OCI-LY7 (cell line): Measurements from ENCODE around the gene PIP4P1. TPM values are rescaled to one million over a fixed set of nuclear protein-coding genes. Genes with fewer than 3 reads are reported as not detected.
"Not testable (repeated sequence)": the region's sequence is repeated elsewhere in the genome, so short reads cannot be mapped to it uniquely, and the experiment has no call there.

Source experiments
- Bru-seq: library from RNA; stranded (reverse); fragments of 400-500 nt; gene quantifications from one replicate; lab custom pipeline; 2021; lab: Mats Ljungman, UMichigan
- BruChase-seq, 2 experiments: library from RNA; stranded (reverse); fragments of 400-500 nt; gene quantifications; one replicate each; lab custom pipeline; 2021; lab: Mats Ljungman, UMichigan
- BruUV-seq: library from RNA; stranded (reverse); fragments of 400-500 nt; replicated peaks from 2 replicates; lab custom pipeline; 2021; lab: Mats Ljungman, UMichigan
- CTCF ChIA-PET: fragments of 300-600 bp; sonication (Branson Sonifier 250); formaldehyde crosslinking; loops from one replicate; lab custom pipeline; 2022; ENCODE audit warnings: antibody characterized with exemption; ENCODE audit not compliant: unreplicated experiment; lab: Charles Lee
- POLR2A ChIA-PET: fragments of 300-600 bp; sonication (Branson Sonifier 250); formaldehyde crosslinking; loops from one replicate; lab custom pipeline; 2022; ENCODE audit warnings: antibody characterized with exemption; lab: Charles Lee
- DNase-seq: peaks from one replicate; pipeline ENCODE4 v3.0.0-alpha.2; 2015; ENCODE audit warnings: low spot score
- H2AFZ ChIP-seq: fragments of 200-600 bp; sonication (generic), shearing (Covaris generic); 2 replicates; pipeline ENCODE4 v1.6.1; 2014; ENCODE audit warnings: mild to moderate bottlenecking, antibody characterized with exemption, low read length, moderate library complexity
- H3K27ac ChIP-seq: fragments of 200-600 bp; sonication (generic); 2 replicates; pipeline ENCODE4 v1.5.1; 2014; ENCODE audit warnings: mixed run types, low read depth, mild to moderate bottlenecking, moderate library complexity, low read length, inconsistent platforms; ENCODE audit not compliant: poor library complexity, severe bottlenecking
- H3K36me3 ChIP-seq: fragments of 200-600 bp; sonication (generic); 2 replicates; pipeline ENCODE4 v1.6.1; 2014; ENCODE audit warnings: mild to moderate bottlenecking, antibody characterized with exemption, low read length, moderate library complexity, mixed read lengths; ENCODE audit not compliant: insufficient read depth
- H3K4me1 ChIP-seq: fragments of 200-600 bp; sonication (generic); 2 replicates; pipeline ENCODE4 v1.5.1; 2014; ENCODE audit warnings: mild to moderate bottlenecking, low read length; ENCODE audit not compliant: insufficient read depth, poor library complexity, severe bottlenecking
- H3K4me2 ChIP-seq: fragments of 200-600 bp; sonication (generic); 2 replicates; pipeline ENCODE4 v1.6.1; 2014; ENCODE audit warnings: mild to moderate bottlenecking, low read length
- H3K4me3 ChIP-seq: fragments of 200-600 bp; sonication (generic); 2 replicates; pipeline ENCODE4 v1.5.1; 2014; ENCODE audit warnings: mild to moderate bottlenecking, low read depth, low read length; ENCODE audit not compliant: poor library complexity, severe bottlenecking
- H3K79me2 ChIP-seq: fragments of 200-600 bp; sonication (generic); 2 replicates; pipeline ENCODE4 v1.6.1; 2016; ENCODE audit warnings: low read depth, mild to moderate bottlenecking, low read length, moderate library complexity, mixed read lengths; ENCODE audit not compliant: insufficient read depth
- H3K9me2 ChIP-seq: fragments of 200-600 bp; sonication (generic); 2 replicates; pipeline ENCODE4 v1.6.1; 2016; ENCODE audit warnings: mild to moderate bottlenecking, low read length, mixed read lengths; ENCODE audit not compliant: insufficient read depth
- H3K9me3 ChIP-seq: fragments of 200-600 bp; sonication (generic); 2 replicates; pipeline ENCODE4 v1.6.1; 2014; ENCODE audit warnings: mild to moderate bottlenecking, mixed run types, low read length, mixed read lengths
- H4K20me1 ChIP-seq: fragments of 200-600 bp; sonication (generic); 2 replicates; pipeline ENCODE4 v1.6.1; 2014; ENCODE audit warnings: mild to moderate bottlenecking, antibody characterized with exemption, low read length, moderate library complexity, mixed read lengths; ENCODE audit not compliant: insufficient read depth
- EZH2phosphoT487 ChIP-seq: fragments of 200-600 bp; sonication (generic); IDR thresholded peaks from 2 replicates; pipeline ENCODE4 v1.6.1; 2018; ENCODE audit warnings: low read depth, borderline replicate concordance, mild to moderate bottlenecking, mixed run types, antibody characterized with exemption, low read length, moderate library complexity, mixed read lengths
- intact Hi-C: fragments of 100-400 bp; cut with micrococcal nuclease; formaldehyde crosslinking; loops from one replicate; pipeline ENCODE4 v1.10.0; 2022; ENCODE audit not compliant: unreplicated experiment
- long read RNA-seq: library from polyadenylated mRNA; stranded (forward); transcript quantifications from one replicate; pipeline ENCODE4 v2.0.0, GENCODE V29; 2022
- total RNA-seq, 2 experiments: library from RNA; depleted of rRNA in 1 of 2; stranded (reverse); fragments of >200 nt in 1 of 2; shearing (Covaris generic) in 1 of 2; gene quantifications; 2 replicates each; pipeline ENCODE4 v1.2.3, GENCODE V29; 2014 to 2022
- TF ChIP-seq, protein P1 (sequence below): fragments of 200-600 bp; sonication (generic); conservative IDR thresholded peaks from 2 replicates; pipeline ENCODE4 v1.5.1; 2014; ENCODE audit warnings: mild to moderate bottlenecking, antibody characterized with exemption, low read length, moderate library complexity, mixed read lengths

Gene PIP4P1
- total RNA-seq (2014; rRNA removed; shearing (Covaris generic)) (23.3 and 26.9 TPM in 2 replicates), total RNA-seq (2022) (43.6 and 44.7 TPM in 2 replicates), Bru-seq, nascent RNA (percentile 92 among the genes with signal in this experiment), BruChase-seq, experiment 1, labeled RNA remaining after a 6-hour chase (percentile 71 among the genes with signal in this experiment), BruChase-seq, experiment 2, labeled RNA remaining after a 2-hour chase (percentile 85 among the genes with signal in this experiment)
- long read RNA-seq, transcript PIP4P1-201 (7 exons, 1,961 nt) = major isoform, 23 of 57 reads
- long read RNA-seq, transcript PIP4P1-202 (7 exons, 1,696 nt) = minor isoform, 17 of 57 reads
- long read RNA-seq, partial matches to known transcripts = 13 of 57 reads
- long read RNA-seq, other reads (novel, unspliced or antisense) = 3 of 57 reads

DNA sequence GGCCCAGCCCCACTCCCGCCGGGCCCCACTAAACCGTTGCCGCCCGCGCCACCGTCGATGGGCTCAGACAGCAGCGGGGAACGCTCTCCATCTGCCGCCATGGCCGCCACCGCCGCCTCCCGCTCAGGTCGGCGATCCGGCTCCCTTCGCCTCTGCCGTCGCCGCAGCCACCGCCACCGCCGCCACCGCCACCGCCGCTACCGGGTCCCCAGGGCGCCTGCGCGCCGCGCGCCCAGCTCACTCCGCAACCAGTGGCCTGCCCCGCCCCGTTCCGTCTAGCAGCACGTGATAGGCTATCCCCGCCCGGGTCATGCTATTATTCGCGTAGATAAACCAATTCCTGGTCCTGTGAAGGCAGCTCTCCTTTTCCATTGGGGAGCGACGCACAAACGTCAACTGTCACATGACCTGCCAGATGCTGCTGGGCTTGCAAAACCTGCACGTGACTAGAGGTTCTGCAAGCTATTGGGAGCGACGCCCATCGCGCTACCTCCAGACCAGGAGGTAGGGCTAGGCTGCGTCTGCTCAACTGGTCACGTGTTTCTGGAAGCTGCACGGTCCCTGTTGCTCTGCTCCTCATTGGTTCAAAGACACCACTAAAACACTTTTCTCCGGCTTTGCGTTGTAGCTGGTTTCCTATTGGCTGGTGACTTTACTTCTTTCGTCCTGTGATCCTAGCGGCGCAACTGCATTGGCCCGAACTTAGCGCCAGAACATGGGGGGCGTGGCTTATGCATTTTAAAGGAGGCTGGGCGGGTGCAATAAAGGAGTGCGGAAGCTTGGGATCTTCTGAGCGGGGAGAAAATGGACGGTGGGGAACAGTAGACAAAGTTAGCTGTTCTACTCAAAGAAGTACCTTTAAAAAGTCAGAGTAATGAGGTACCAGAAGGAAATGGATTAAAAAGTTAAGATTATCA is at the start of gene PIP4P1:
TSS of gene PIP4P1 (minus strand) at position 210 of the 917 bp plus-strand sequence. CDS start at position 101, 109 bp downstream.
- H3K4me1 ChIP-seq = peaks cover 57% of the 10 kb centered on the region
- H3K79me2 ChIP-seq = peaks cover 39% of the 10 kb centered on the region
- peaks cover 38% of the 10 kb centered on the region for H3K36me3 ChIP-seq
- DNase-seq = peak; percentile 100
- POLR2A ChIA-PET = interaction anchor here (0.6 to 5.4 kb wide), 24 partner anchors 8 to 1769 kb away, joined by 3 to 58 read pairs (median 4); partner anchors contain the start of genes CCNB1IP1, PARP2, PNP and TEP1
- TF ChIP-seq, protein P1, sequence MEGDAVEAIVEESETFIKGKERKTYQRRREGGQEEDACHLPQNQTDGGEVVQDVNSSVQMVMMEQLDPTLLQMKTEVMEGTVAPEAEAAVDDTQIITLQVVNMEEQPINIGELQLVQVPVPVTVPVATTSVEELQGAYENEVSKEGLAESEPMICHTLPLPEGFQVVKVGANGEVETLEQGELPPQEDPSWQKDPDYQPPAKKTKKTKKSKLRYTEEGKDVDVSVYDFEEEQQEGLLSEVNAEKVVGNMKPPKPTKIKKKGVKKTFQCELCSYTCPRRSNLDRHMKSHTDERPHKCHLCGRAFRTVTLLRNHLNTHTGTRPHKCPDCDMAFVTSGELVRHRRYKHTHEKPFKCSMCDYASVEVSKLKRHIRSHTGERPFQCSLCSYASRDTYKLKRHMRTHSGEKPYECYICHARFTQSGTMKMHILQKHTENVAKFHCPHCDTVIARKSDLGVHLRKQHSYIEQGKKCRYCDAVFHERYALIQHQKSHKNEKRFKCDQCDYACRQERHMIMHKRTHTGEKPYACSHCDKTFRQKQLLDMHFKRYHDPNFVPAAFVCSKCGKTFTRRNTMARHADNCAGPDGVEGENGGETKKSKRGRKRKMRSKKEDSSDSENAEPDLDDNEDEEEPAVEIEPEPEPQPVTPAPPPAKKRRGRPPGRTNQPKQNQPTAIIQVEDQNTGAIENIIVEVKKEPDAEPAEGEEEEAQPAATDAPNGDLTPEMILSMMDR = no peak
- no peak for TF ChIP-seq EZH2phosphoT487
- H3K27ac ChIP-seq = peak within 1 kb of the TSS; percentile 84
- peaks cover 14% of the 10 kb centered on the region; the same call in 1 of the 2 replicates for H4K20me1 ChIP-seq
- H3K4me2 ChIP-seq = peak within 1 kb of the TSS; percentile 99
- CTCF ChIA-PET = interaction anchor here (0.8 to 1.3 kb wide), 4 partner anchors 46 to 133 kb away, joined by 3 to 8 read pairs (median 4); partner anchors contain the start of gene CCNB1IP1
- intact Hi-C loops = loop anchor here (1.0 to 10.0 kb wide), 5 partner anchors 49 to 1463 kb away; partner anchors contain the start of genes PARP2, RNASE4, TEP1 and TTC5
- H3K9me2 ChIP-seq = no peaks in the 10 kb centered on the region
- peak within 1 kb of the TSS; percentile 55; the same call in 1 of the 2 replicates for H2AFZ ChIP-seq
- BruUV-seq = no TSS peak
- no peaks in the 10 kb centered on the region for H3K9me3 ChIP-seq
- H3K4me3 ChIP-seq = peak within 1 kb of the TSS; percentile 83

DNA sequence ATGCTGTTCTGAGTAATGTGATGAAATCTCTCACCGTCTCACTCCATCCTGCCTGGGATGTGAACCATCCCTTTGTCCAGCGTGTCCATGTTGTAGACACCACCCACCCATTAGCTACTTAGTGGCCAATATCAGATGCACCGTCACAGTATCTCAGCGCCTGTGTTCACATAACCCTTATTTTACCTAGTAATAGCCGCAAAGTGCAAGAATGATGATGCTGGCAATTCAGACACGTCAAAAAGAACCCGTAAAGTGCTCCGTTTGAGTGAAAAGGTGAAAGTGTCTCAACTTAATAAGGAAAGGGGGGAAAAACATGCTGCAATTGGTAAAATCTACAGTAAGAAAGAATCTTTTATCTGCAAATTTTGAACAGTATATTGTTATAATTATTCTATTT is 47.1 kb upstream of the PIP4P1 start:
- POLR2A ChIA-PET = no interaction called here
- Histone ChIP-seq H3K79me2 (no peaks in the 10 kb centered on the region), H2AFZ (no peak overlapping the region), H3K4me2 (no peak overlapping the region), H3K9me2 (no peaks in the 10 kb centered on the region), H3K36me3 (no peaks in the 10 kb centered on the region), H4K20me1 (no peaks in the 10 kb centered on the region), H3K9me3 (no peaks in the 10 kb centered on the region), H3K4me3 (no peak overlapping the region), H3K27ac (no peak overlapping the region), H3K4me1 (no peaks in the 10 kb centered on the region)
- no TSS peak for BruUV-seq
- TF ChIP-seq EZH2phosphoT487 = no peak
- TF ChIP-seq, protein P1 = no peak
- intact Hi-C loops = no loop called here
- DNase-seq = no peak
- CTCF ChIA-PET = no interaction called here

DNA sequence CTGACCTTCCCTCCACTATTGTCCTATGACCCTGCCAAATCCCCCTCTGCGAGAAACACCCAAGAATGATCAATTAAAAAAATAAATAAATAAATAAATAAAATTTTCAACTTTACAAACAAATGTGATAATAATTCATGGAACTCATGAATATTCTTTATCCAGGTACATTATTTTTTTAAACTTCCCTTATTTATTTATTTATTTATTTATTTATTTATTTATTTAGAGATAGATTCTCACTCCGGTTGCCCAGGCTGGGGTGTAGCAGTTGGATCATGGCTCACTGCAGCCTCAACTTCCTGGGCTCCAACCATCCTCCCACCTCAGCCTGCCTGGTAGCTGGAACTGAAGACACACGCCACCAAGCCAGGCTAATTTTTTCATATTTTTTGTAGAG is 46.3 kb upstream of the PIP4P1 start:
- POLR2A ChIA-PET, H3K9me2 ChIP-seq, H3K4me1 ChIP-seq, intact Hi-C loops, DNase-seq, H3K27ac ChIP-seq, H3K79me2 ChIP-seq, H3K4me2 ChIP-seq, CTCF ChIA-PET, H3K9me3 ChIP-seq, H3K36me3 ChIP-seq, BruUV-seq, H2AFZ ChIP-seq, H4K20me1 ChIP-seq, H3K4me3 ChIP-seq: not testable (repeated sequence)

DNA sequence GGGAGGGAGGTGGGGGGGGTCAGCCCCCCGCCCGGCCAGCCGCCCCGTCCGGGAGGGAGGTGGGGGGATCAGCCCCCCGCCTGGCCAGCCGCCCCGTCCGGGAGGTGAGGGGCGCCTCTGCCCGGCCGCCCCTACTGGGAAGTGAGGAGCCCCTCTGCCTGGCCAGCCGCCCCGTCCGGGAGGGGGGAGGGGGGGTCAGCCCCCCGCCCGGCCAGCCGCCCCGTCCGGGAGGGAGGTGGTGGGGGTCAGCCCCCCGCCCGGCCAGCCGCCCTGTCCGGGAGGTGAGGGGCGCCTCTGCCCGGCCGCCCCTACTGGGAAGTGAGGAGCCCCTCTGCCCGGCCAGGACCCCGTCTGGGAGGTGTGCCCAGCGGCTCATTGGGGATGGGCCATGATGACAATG is 45.5 kb upstream of the PIP4P1 start:
- POLR2A ChIA-PET, BruUV-seq, intact Hi-C loops, CTCF ChIA-PET, H3K4me1 ChIP-seq, H3K4me2 ChIP-seq, H3K9me3 ChIP-seq, H3K27ac ChIP-seq, H4K20me1 ChIP-seq, H3K4me3 ChIP-seq, H2AFZ ChIP-seq, DNase-seq, H3K9me2 ChIP-seq, H3K36me3 ChIP-seq, H3K79me2 ChIP-seq: not testable (repeated sequence)
